Suprapubic skin (tissue), 4 donors: ENCODE data around the gene GYPB. TPM values are rescaled to one million over a fixed set of nuclear protein-coding genes. Genes with fewer than 3 reads are reported as not detected.
A peak's percentile ranks its signal among the peaks of the same experiment; 100 is the strongest.
"Not testable (repeated sequence)": the region's sequence is repeated elsewhere in the genome, so short reads cannot be mapped to it uniquely, and the experiment has no call there.

Experiments used
- DNase-seq, 2 donors: peaks; one replicate each; pipeline ENCODE4 v3.0.0-alpha.2; 2019; ENCODE audit warnings: low spot score in 2 of 2
- H3K27ac ChIP-seq: fragments of 200-600 bp; sonication (generic); one replicate; pipeline ENCODE4 v1.5.1; 2019
- H3K27me3 ChIP-seq: fragments of 200-600 bp; sonication (generic); one replicate; pipeline ENCODE4 v1.5.1; 2019
- H3K36me3 ChIP-seq: fragments of 200-600 bp; sonication (generic); one replicate; pipeline ENCODE4 v1.5.1; 2019
- H3K4me1 ChIP-seq: fragments of 200-600 bp; sonication (generic); one replicate; pipeline ENCODE4 v1.5.1; 2019
- H3K4me3 ChIP-seq: fragments of 200-600 bp; sonication (generic); one replicate; pipeline ENCODE4 v1.5.1; 2019; ENCODE audit warnings: mild to moderate bottlenecking
- H3K9me3 ChIP-seq: fragments of 200-600 bp; sonication (generic); one replicate; pipeline ENCODE4 v1.5.1; 2019
- CTCF ChIP-seq, 2 donors: fragments of 200-600 bp in 1 of 2; fragments of 450-650 bp in 1 of 2; sonication (generic) in 1 of 2; IDR thresholded peaks; one replicate each; pipeline ENCODE4 v1.5.1; 2016 to 2019; ENCODE audit warnings: antibody characterized with exemption in 2 of 2, mild to moderate bottlenecking in 1 of 2, moderate library complexity in 1 of 2
- EP300 ChIP-seq: sonication (generic); formaldehyde crosslinking; IDR thresholded peaks from one replicate; pipeline ENCODE4 v1.6.1; 2017; ENCODE audit warnings: antibody characterized with exemption
- POLR2AphosphoS5 ChIP-seq, 3 donors: sonication (generic); formaldehyde crosslinking; IDR thresholded peaks; one replicate each; pipeline ENCODE4 v1.6.1; 2017; ENCODE audit warnings: antibody characterized with exemption in 3 of 3
- WGBS: methylation state at CpG from one replicate; pipeline ENCODE4 v1.1.5; 2018; 5-methylcytosine and 5-hydroxymethylcytosine counted together
- total RNA-seq, 4 donors: library from RNA; depleted of rRNA; stranded (reverse); fragments of >200 nt; gene quantifications; one replicate each; pipeline ENCODE4 v1.1.0, GENCODE V29; 2016

Gene GYPB
- total RNA-seq, 4 donors from 2014 or later, result not detected

- 92% methylated on average over 4 of the region's 4 CpGs for WGBS
- not testable (repeated sequence) for H3K36me3 ChIP-seq, H3K4me1 ChIP-seq, H3K27ac ChIP-seq, H3K27me3 ChIP-seq, H3K4me3 ChIP-seq, H3K9me3 ChIP-seq, DNase-seq
These were observed 7.5 kb upstream of the GYPB start for GRCh38 chr4:144026682-144027081.

- not testable (repeated sequence) for H3K27me3 ChIP-seq, H3K36me3 ChIP-seq, H3K4me3 ChIP-seq, H3K4me1 ChIP-seq, H3K9me3 ChIP-seq, H3K27ac ChIP-seq, DNase-seq
- WGBS, result 68% methylated on average over 4 of the region's 4 CpGs
These were observed 5.3 kb upstream of the GYPB start for GRCh38 chr4:144024399-144025053.

GRCh38 chr4:144022772-144023400 lies 3.7 kb upstream of the GYPB start:
- not testable (repeated sequence) for DNase-seq, H3K4me1 ChIP-seq, H3K9me3 ChIP-seq, H3K4me3 ChIP-seq, H3K27ac ChIP-seq, H3K27me3 ChIP-seq, H3K36me3 ChIP-seq
- 63% methylated on average over 3 of the region's 3 CpGs for WGBS

- not testable (repeated sequence) for H3K27me3 ChIP-seq, DNase-seq, H3K36me3 ChIP-seq, H3K4me3 ChIP-seq, H3K9me3 ChIP-seq, H3K27ac ChIP-seq, H3K4me1 ChIP-seq
- TF ChIP-seq CTCF (IDR thresholded peaks at IDR 0.05), result peak in 1 of 2 donors; percentile 29
- 27% methylated on average over 4 of the region's 4 CpGs for WGBS
These were observed 2.3 kb upstream of the GYPB start for GRCh38 chr4:144021336-144021990.

GRCh38 chr4:144018223-144019000 lies 768 bp downstream of the GYPB start:
- not testable (repeated sequence) for H3K27me3 ChIP-seq, H3K4me1 ChIP-seq, H3K36me3 ChIP-seq, H3K27ac ChIP-seq, H3K9me3 ChIP-seq, H3K4me3 ChIP-seq, DNase-seq
- WGBS, result 73% methylated on average over 3 of the region's 3 CpGs

GRCh38 chr4:144017271-144017670 lies 1.9 kb downstream of the GYPB start:
- not testable (repeated sequence) for H3K27ac ChIP-seq, H3K9me3 ChIP-seq, H3K36me3 ChIP-seq, H3K4me1 ChIP-seq, DNase-seq, H3K27me3 ChIP-seq, H3K4me3 ChIP-seq
- WGBS, result 91% methylated on average over 4 of the region's 4 CpGs

- H3K9me3 ChIP-seq, H3K4me3 ChIP-seq, H3K36me3 ChIP-seq, H3K27me3 ChIP-seq, H3K4me1 ChIP-seq, DNase-seq, H3K27ac ChIP-seq: not testable (repeated sequence)
- whole genome bisulfite sequencing, result 69% methylated on average over 2 of the region's 2 CpGs
These were observed 3.0 kb downstream of the GYPB start for GRCh38 chr4:144016057-144016605.

GRCh38 chr4:144014808-144015207 lies 4.4 kb downstream of the GYPB start:
- DNase-seq, result no peak
- H3K27me3 ChIP-seq, result no peaks in the 10 kb centered on the region
- no peak overlapping the region for H3K4me3 ChIP-seq
- no peaks in the 10 kb centered on the region for H3K4me1 ChIP-seq
- 78% methylated on average over 2 of the region's 2 CpGs for WGBS
- H3K27ac ChIP-seq, result no peak overlapping the region
- no peaks in the 10 kb centered on the region for H3K36me3 ChIP-seq
- TF ChIP-seq EP300 (no peak), CTCF (IDR thresholded peaks at IDR 0.05) (no peak), POLR2AphosphoS5 (IDR thresholded peaks at IDR 0.05) (no peak)
- no peaks in the 10 kb centered on the region for H3K9me3 ChIP-seq

- not testable (repeated sequence) for H3K4me1 ChIP-seq, H3K9me3 ChIP-seq
- 92% methylated on average over 3 of the region's 3 CpGs for WGBS
These were observed 10.6 kb downstream of the GYPB start for GRCh38 chr4:144008602-144009001.

GRCh38 chr4:144007960-144008359 lies 11.2 kb downstream of the GYPB start:
- not testable (repeated sequence) for H3K4me3 ChIP-seq, H3K9me3 ChIP-seq, DNase-seq, H3K27me3 ChIP-seq, H3K27ac ChIP-seq, H3K36me3 ChIP-seq, H3K4me1 ChIP-seq
- 71% methylated on average over 1 of the region's 1 CpG for WGBS

More at GRCh38 chr4:144008602-144009001, 10.6 kb downstream of the GYPB start:
- H3K36me3 ChIP-seq, DNase-seq, H3K4me3 ChIP-seq, H3K27me3 ChIP-seq, H3K27ac ChIP-seq: not testable (repeated sequence)

- H3K9me3 ChIP-seq, H3K4me1 ChIP-seq, H3K4me3 ChIP-seq, H3K36me3 ChIP-seq, H3K27me3 ChIP-seq, H3K27ac ChIP-seq, DNase-seq: not testable (repeated sequence)
- whole genome bisulfite sequencing, result 77% methylated on average over 2 of the region's 2 CpGs
These were observed 12.9 kb downstream of the GYPB start for GRCh38 chr4:144006200-144006803.
